ENCODE data around the gene DNMT3A.

Gene DNMT3A

DNA sequence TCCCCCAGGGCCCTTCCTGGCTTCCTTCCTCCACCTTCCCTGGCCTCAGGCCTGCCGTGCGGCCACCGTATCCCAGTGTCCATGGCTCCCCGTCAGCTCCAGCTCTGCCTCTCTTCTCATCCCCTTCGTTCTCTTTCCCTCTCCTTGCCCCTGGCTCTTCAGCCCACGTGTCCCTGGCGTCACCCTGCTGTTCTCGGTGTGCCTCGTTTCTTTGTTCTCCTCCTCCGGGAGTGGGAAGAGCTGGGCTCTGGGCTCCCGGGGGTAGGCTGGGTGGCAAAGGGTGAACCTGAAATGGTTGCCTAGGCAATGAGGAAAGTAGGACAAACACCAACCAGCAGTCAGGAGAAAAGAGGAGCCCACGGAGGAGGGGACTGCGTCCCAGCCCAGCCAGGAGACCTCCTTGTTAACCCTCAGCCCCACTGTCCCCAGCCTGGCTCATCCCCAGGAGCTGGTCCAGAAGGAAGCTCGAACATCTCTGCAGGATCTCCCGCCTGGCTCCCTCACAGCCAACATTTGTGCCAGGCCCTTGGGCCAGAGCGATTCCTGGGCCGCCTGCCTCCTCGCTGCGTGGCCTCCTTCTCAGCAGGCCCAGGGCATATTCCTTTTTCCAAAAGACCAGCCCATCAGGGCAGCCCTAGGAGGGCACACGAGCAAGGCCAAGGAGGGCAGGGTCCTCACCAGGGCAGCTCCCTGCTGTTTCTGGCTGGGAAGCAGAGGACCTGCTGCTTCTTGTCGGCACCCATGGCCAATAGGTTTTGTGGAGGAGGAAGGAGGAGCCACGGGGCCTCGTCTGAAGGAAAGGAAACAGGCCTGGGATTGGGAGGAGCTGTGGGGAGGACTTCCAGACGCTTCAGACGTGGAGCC lies 30.9 kb upstream of the DNMT3A start:
- DNase-seq, result no peak

- no peak for DNase-seq
Observed at GRCh38 chr2:25371253-25372241, 29.8 kb upstream of the DNMT3A start.

DNA sequence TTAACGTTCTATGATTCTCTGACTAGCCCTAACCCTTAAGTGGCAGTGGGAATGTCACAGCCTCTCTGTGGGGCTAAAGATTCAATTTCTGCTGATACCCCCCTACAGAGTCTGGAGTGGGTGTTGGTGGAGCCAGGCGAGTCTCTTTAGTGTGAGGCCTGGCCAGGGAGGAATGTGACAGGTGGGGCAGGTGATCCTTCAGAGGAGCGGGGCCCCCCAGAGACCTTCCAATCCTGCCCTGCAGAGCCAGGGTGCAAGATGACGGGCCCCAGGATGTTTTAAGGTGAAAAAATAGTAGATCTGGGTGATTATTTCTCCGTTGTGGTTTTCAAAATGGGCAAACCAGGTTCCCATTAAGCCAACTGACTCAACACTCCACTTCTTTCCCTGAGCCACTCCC lies 28.2 kb upstream of the DNMT3A start:
- DNase-seq, result no peak

GRCh38 chr2:25369439-25369838 lies 27.7 kb upstream of the DNMT3A start:
- no peak for DNase-seq

GRCh38 chr2:25368660-25369059 lies 26.9 kb upstream of the DNMT3A start:
- DNase-seq, result no peak

DNA sequence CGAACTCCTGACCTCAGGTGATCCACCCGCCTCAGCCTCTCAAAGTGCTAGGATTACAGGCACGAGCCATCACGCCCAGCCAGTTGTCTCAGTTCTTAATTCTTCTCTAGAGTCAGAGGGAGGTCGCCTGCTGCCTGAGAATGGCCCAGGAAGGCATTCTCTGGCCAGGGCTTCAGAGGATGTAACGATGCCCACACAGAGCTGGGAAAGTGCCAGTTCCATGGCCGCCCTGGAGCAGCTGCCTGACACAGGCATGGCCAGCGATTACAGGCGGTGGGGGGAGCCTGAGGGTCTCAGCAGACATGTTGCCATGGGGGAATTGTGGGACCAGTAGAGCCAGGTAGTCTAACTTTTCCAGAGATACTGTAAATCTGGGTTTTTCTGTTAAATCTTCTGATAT lies 25.6 kb upstream of the DNMT3A start:
- no peak for DNase-seq

DNA sequence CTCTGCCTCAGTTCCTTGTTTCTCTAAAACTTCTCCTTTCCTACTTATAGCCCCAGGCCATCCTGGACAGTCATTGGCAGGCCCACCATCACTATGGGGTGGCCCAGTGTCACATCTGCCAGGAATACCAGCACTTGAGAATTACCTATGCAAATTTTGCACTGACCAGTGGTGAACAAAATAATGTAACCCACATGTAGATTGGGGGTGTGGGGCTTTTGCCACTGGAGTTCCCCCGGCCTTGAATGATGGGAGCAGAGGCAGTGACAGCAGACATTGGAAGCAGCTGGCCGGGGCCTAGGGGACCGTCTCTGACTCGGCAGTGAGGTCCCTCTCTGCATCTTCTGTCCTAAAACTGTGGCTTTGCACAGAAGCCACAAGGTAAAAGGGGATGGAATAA lies 24.9 kb upstream of the DNMT3A start:
- DNase-seq, result no peak

GRCh38 chr2:25365241-25365640 lies 23.5 kb upstream of the DNMT3A start:
- no peak for DNase-seq

- DNase-seq, result no peak
Observed at GRCh38 chr2:25363733-25364132, 22.0 kb upstream of the DNMT3A start.

- peak; percentile 68 for DNase-seq
Observed at GRCh38 chr2:25362434-25363145, 20.9 kb upstream of the DNMT3A start.

DNA sequence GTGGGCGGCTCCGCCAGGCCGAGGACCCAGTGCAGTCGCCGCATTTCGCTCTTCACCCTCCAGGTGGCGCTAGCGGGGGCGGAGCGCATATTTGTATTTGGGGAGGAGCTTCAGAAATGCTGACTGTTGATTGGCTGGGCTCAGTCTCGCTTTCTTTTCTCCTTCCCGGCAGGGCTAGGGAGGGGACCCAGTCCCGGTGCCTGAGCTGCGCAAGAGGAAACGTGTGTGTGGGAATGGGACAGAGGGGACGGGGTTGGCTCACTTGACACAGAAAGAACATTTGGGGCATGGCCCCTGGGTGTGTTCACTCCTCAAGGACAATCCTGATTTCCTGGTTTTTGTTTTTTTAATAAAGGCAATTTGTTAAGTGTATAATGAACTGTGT lies 20.3 kb upstream of the DNMT3A start:
- peak; percentile 94 for DNase-seq

GRCh38 chr2:25361261-25362048 lies 19.7 kb upstream of the DNMT3A start:
- DNase-seq, result no peak

DNA sequence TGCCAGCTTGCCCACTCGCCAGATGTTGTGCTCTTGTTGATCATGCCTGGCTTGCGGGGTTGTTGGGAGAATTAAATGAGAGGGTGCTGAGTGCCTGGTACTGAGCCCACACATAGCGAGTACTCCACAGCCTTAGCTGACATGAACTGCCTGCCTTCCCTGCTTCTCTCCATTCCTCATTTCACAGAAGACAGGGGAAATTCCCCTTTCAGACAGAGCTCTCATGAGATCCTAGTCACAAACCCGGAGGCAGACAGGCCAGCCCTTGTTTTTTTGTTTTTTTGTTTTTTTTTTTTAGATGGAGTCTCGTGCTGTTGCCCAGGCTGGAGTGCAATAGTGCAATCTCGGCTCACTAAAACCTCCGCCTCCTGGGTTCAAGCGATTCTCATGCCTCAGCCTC lies 17.1 kb upstream of the DNMT3A start:
- DNase-seq, result no peak

GRCh38 chr2:25358249-25358815 lies 16.6 kb upstream of the DNMT3A start:
- DNase-seq, result no peak

DNA sequence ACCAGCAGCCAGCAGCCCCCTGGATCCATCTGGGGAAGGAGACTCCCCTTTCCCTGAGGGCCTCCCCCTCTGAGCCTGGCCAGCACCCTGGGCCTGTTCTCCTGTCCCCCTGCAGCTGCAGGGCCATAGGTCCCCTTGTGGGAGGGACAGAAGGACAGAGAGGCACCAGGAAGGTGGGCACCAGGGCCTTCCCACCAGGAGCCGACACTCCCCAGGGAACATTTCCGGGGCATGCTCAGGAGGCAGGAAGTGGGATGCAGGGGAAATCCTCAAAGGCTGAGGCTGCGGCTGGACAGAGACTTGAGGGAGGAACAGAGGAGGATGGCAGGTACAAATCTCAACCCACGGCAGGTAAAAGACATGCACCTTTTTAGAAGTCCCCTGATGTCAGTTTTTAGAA lies 14.4 kb upstream of the DNMT3A start:
- DNase-seq, result no peak

- no peak for DNase-seq
Observed at GRCh38 chr2:25355270-25355669, 13.5 kb upstream of the DNMT3A start.

DNA sequence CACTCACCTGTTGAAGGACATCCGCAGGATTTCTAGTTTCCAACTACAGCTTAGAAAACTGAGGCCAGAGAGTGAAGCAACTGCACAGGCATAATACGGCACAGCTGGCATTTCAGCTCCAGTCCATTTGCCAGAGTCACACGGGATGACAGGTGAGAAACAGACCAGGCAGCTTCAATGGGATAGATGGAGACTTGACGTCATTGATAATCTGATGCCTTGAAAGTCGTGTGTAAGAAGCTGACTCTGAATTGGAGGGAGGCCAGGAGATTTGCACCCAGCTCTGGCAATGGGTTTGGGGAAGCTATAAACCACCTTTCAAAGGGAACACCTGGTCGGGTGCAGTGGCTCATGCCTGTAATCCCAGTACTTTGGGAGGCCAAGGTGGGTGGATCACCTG lies 12.4 kb upstream of the DNMT3A start:
- DNase-seq, result no peak

- no peak for DNase-seq
Observed at GRCh38 chr2:25349397-25349796, 7.7 kb upstream of the DNMT3A start.

DNA sequence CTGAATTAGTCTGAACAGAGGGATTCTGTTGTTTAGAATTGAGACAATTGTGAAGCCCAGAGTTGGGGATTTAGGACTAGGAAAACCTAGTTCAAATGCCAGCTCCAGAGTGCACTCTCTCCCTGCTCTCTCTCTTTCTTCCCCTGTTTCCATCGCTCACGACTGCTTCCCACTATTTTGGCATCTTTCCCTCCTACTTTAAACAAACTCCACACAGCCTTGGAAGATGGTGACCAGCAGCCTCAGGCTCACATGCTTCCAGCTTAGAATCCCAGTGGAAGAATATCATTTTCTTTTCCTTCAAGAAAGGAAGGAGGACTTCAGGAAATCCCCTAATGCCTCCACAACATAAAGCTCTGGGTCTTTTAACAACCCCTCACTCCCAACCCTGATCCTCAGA lies 6.1 kb upstream of the DNMT3A start:
- DNase-seq, result no peak

- DNase-seq, result no peak
Observed at GRCh38 chr2:25347205-25347815, 5.6 kb upstream of the DNMT3A start.

GRCh38 chr2:25343187-25343825 lies 1.6 kb upstream of the DNMT3A start:
- no peak for DNase-seq

Measured in KG1 (cell line).